ENCODE results near the gene ADAT2. TPM values are rescaled to one million over a fixed set of nuclear protein-coding genes. Genes with fewer than 3 reads are reported as not detected.

Gene ADAT2
- polyA plus RNA-seq, 1 donor from 2014 or later, result 3.3 TPM

GRCh38 chr6:143426026-143426425 is 24.5 kb downstream of the ADAT2 start:
- TF ChIP-seq SMC3 (conservative IDR thresholded peaks at IDR 0.05; ENCODE audit: poor library complexity), result no peak
- no peak for TF ChIP-seq EZH2 (IDR thresholded peaks at IDR 0.05; ENCODE audit: borderline replicate concordance, insufficient read depth, low read length, poor library complexity, severe bottlenecking)
- no peak for TF ChIP-seq POLR2AphosphoS5 (IDR thresholded peaks at IDR 0.05)
- TF ChIP-seq EP300 (conservative IDR thresholded peaks at IDR 0.05; ENCODE audit: poor library complexity, severe bottlenecking), result no peak
- TF ChIP-seq, protein P1, sequence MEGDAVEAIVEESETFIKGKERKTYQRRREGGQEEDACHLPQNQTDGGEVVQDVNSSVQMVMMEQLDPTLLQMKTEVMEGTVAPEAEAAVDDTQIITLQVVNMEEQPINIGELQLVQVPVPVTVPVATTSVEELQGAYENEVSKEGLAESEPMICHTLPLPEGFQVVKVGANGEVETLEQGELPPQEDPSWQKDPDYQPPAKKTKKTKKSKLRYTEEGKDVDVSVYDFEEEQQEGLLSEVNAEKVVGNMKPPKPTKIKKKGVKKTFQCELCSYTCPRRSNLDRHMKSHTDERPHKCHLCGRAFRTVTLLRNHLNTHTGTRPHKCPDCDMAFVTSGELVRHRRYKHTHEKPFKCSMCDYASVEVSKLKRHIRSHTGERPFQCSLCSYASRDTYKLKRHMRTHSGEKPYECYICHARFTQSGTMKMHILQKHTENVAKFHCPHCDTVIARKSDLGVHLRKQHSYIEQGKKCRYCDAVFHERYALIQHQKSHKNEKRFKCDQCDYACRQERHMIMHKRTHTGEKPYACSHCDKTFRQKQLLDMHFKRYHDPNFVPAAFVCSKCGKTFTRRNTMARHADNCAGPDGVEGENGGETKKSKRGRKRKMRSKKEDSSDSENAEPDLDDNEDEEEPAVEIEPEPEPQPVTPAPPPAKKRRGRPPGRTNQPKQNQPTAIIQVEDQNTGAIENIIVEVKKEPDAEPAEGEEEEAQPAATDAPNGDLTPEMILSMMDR (IDR thresholded peaks at IDR 0.05; ENCODE audit: poor library complexity, severe bottlenecking), result no peak
- TF ChIP-seq TAF1 (IDR thresholded peaks at IDR 0.05; ENCODE audit: low read depth), result no peak
- no peak for TF ChIP-seq RAD21 (conservative IDR thresholded peaks at IDR 0.05)
- no peak for TF ChIP-seq MXI1 (conservative IDR thresholded peaks at IDR 0.05; ENCODE audit: poor library complexity, severe bottlenecking)
- TF ChIP-seq REST (IDR thresholded peaks at IDR 0.05; ENCODE audit: borderline replicate concordance), result no peak
- no peaks in the 10 kb centered on the region for H3F3A ChIP-seq (ENCODE audit: insufficient read depth, low read length, poor library complexity, severe bottlenecking)
- no peak overlapping the region for H3K4me3 ChIP-seq (ENCODE audit: low read length)
- no peak overlapping the region for H3K9ac ChIP-seq (ENCODE audit: low read length)
- H3K9me3 ChIP-seq (ENCODE audit: low read length), result no peaks in the 10 kb centered on the region
- no peaks in the 10 kb centered on the region for H3K9me2 ChIP-seq (ENCODE audit: insufficient read depth, low read length)
- H3K27me3 ChIP-seq (ENCODE audit: insufficient read depth, low read depth, low read length), result no peaks in the 10 kb centered on the region
- H3K79me2 ChIP-seq (replicated peaks; ENCODE audit: insufficient read depth, low read length), result no peaks in the 10 kb centered on the region
- H4K20me1 ChIP-seq (ENCODE audit: insufficient read depth), result no peaks in the 10 kb centered on the region
- no peak overlapping the region for H3K27ac ChIP-seq (ENCODE audit: low read length)
- H3K36me3 ChIP-seq (ENCODE audit: insufficient read depth, low read length), result no peaks in the 10 kb centered on the region
- no peak overlapping the region for H2AFZ ChIP-seq (ENCODE audit: low read depth, low read length)
- no peak overlapping the region for H3K4me2 ChIP-seq (ENCODE audit: low read length)

- no peaks in the 10 kb centered on the region for H3K9me3 ChIP-seq (ENCODE audit: low read length)
- no peaks in the 10 kb centered on the region for H3K36me3 ChIP-seq (ENCODE audit: insufficient read depth, low read length)
- H3K9me2 ChIP-seq (ENCODE audit: insufficient read depth, low read length), result no peaks in the 10 kb centered on the region
- H3K27me3 ChIP-seq (ENCODE audit: insufficient read depth, low read depth, low read length), result no peaks in the 10 kb centered on the region
- no peaks in the 10 kb centered on the region for H3F3A ChIP-seq (ENCODE audit: insufficient read depth, low read length, poor library complexity, severe bottlenecking)
- no peak overlapping the region for H3K4me2 ChIP-seq (ENCODE audit: low read length)
- no peak overlapping the region for H2AFZ ChIP-seq (ENCODE audit: low read depth, low read length)
- no peaks in the 10 kb centered on the region for H3K79me2 ChIP-seq (replicated peaks; ENCODE audit: insufficient read depth, low read length)
- H3K27ac ChIP-seq (ENCODE audit: low read length), result no peak overlapping the region
- H4K20me1 ChIP-seq (ENCODE audit: insufficient read depth), result no peaks in the 10 kb centered on the region
- H3K9ac ChIP-seq (ENCODE audit: low read length), result no peak overlapping the region
- no peak overlapping the region for H3K4me3 ChIP-seq (ENCODE audit: low read length)
- TF ChIP-seq EZH2 (IDR thresholded peaks at IDR 0.05; ENCODE audit: borderline replicate concordance, insufficient read depth, low read length, poor library complexity, severe bottlenecking), result no peak
Observed at GRCh38 chr6:143419526-143419925, 31.0 kb downstream of the ADAT2 start.

DNA sequence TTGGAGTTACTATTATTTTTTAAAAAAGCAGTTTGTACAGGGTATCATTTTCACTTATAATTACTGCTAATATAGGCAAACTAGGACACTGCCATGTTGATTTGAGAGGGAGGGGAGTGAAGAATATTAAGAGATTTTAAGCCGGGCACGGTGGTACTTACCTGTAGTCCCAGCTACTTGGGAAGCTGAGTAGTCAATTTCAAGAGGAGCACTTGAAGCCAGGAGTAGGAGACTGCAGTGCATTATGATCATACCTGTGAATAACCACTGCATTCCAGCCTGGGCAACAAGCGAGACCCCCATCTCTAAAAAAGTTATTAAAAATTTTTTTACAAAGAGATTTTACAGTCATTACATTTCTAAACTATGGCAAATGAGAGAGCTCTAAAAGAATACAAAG is 35.7 kb downstream of the ADAT2 start:
- Histone ChIP-seq H3K9me3 (ENCODE audit: low read length) (no peaks in the 10 kb centered on the region), H3K36me3 (ENCODE audit: insufficient read depth, low read length) (no peaks in the 10 kb centered on the region), H4K20me1 (ENCODE audit: insufficient read depth) (no peaks in the 10 kb centered on the region), H3K4me2 (ENCODE audit: low read length) (no peak overlapping the region), H3K9ac (ENCODE audit: low read length) (no peak overlapping the region), H3K79me2 (replicated peaks; ENCODE audit: insufficient read depth, low read length) (no peaks in the 10 kb centered on the region), H2AFZ (ENCODE audit: low read depth, low read length) (no peak overlapping the region), H3K27ac (ENCODE audit: low read length) (no peak overlapping the region), H3K4me3 (ENCODE audit: low read length) (no peak overlapping the region), H3K9me2 (ENCODE audit: insufficient read depth, low read length) (no peaks in the 10 kb centered on the region), H3K27me3 (ENCODE audit: insufficient read depth, low read depth, low read length) (no peaks in the 10 kb centered on the region), H3F3A (ENCODE audit: insufficient read depth, low read length, poor library complexity, severe bottlenecking) (no peaks in the 10 kb centered on the region)
- no peak for TF ChIP-seq EP300 (conservative IDR thresholded peaks at IDR 0.05; ENCODE audit: poor library complexity, severe bottlenecking)
- no peak for TF ChIP-seq MXI1 (conservative IDR thresholded peaks at IDR 0.05; ENCODE audit: poor library complexity, severe bottlenecking)
- TF ChIP-seq TAF1 (IDR thresholded peaks at IDR 0.05; ENCODE audit: low read depth), result no peak
- TF ChIP-seq POLR2AphosphoS5 (IDR thresholded peaks at IDR 0.05), result no peak
- TF ChIP-seq SMC3 (conservative IDR thresholded peaks at IDR 0.05; ENCODE audit: poor library complexity), result no peak
- TF ChIP-seq REST (IDR thresholded peaks at IDR 0.05; ENCODE audit: borderline replicate concordance), result no peak
- TF ChIP-seq, protein P1 (IDR thresholded peaks at IDR 0.05; ENCODE audit: poor library complexity, severe bottlenecking), result no peak
- TF ChIP-seq EZH2 (IDR thresholded peaks at IDR 0.05; ENCODE audit: borderline replicate concordance, insufficient read depth, low read length, poor library complexity, severe bottlenecking), result no peak
- TF ChIP-seq RAD21 (conservative IDR thresholded peaks at IDR 0.05), result no peak

Measured in neural cell (in vitro differentiated cells).